ENCODE data around the gene ILKAP.

Gene ILKAP

GRCh38 chr2:238130696-238131628 is 72.5 kb downstream of the ILKAP start:
- H3K27me3 Mint-ChIP-seq (ENCODE audit: low read depth, poor library complexity) = peaks cover 3% of the 10 kb centered on the region
- no peaks in the 10 kb centered on the region for H3K36me3 Mint-ChIP-seq (ENCODE audit: low read depth)
- TF ChIP-seq CTCF (IDR thresholded peaks at IDR 0.05) = no peak
- DNase-seq = no peak
- no peaks in the 10 kb centered on the region for H3K9me3 Mint-ChIP-seq
- no peak overlapping the region for H3K27ac Mint-ChIP-seq
- no peak overlapping the region for H3K4me3 Mint-ChIP-seq
- peaks cover 21% of the 10 kb centered on the region for H3K4me1 Mint-ChIP-seq

GRCh38 chr2:238130111-238130695 is 73.3 kb downstream of the ILKAP start:
- Mint-ChIP-seq H3K36me3 (ENCODE audit: low read depth) (no peaks in the 10 kb centered on the region), H3K4me1 (peaks cover 18% of the 10 kb centered on the region), H3K9me3 (no peaks in the 10 kb centered on the region), H3K4me3 (no peak overlapping the region), H3K27me3 (ENCODE audit: low read depth, poor library complexity) (no peaks in the 10 kb centered on the region), H3K27ac (no peak overlapping the region)
- TF ChIP-seq CTCF (IDR thresholded peaks at IDR 0.05) = no peak
- no peak for DNase-seq

- Mint-ChIP-seq H3K4me3 (no peak overlapping the region), H3K4me1 (peaks cover 16% of the 10 kb centered on the region), H3K27me3 (ENCODE audit: low read depth, poor library complexity) (peaks cover 3% of the 10 kb centered on the region), H3K36me3 (ENCODE audit: low read depth) (no peaks in the 10 kb centered on the region), H3K9me3 (no peaks in the 10 kb centered on the region), H3K27ac (no peak overlapping the region)
- no peak for TF ChIP-seq CTCF (IDR thresholded peaks at IDR 0.05)
- no peak for DNase-seq
These were observed 74.1 kb downstream of the ILKAP start for GRCh38 chr2:238129166-238130010.

GRCh38 chr2:238128534-238129001 is 74.9 kb downstream of the ILKAP start:
- H3K36me3 Mint-ChIP-seq (ENCODE audit: low read depth) = no peaks in the 10 kb centered on the region
- no peaks in the 10 kb centered on the region for H3K9me3 Mint-ChIP-seq
- H3K27ac Mint-ChIP-seq = no peak overlapping the region
- no peak for DNase-seq
- TF ChIP-seq CTCF (IDR thresholded peaks at IDR 0.05) = no peak
- H3K4me1 Mint-ChIP-seq = peaks cover 10% of the 10 kb centered on the region
- H3K27me3 Mint-ChIP-seq (ENCODE audit: low read depth, poor library complexity) = peaks cover 3% of the 10 kb centered on the region
- no peak overlapping the region for H3K4me3 Mint-ChIP-seq

- H3K27ac Mint-ChIP-seq = no peak overlapping the region
- H3K9me3 Mint-ChIP-seq = no peaks in the 10 kb centered on the region
- no peaks in the 10 kb centered on the region for H3K36me3 Mint-ChIP-seq (ENCODE audit: low read depth)
- no peak for DNase-seq
- H3K4me1 Mint-ChIP-seq = peaks cover 5% of the 10 kb centered on the region
- peaks cover 3% of the 10 kb centered on the region for H3K27me3 Mint-ChIP-seq (ENCODE audit: low read depth, poor library complexity)
- H3K4me3 Mint-ChIP-seq = no peak overlapping the region
- TF ChIP-seq CTCF (IDR thresholded peaks at IDR 0.05) = no peak
These were observed 75.4 kb downstream of the ILKAP start for GRCh38 chr2:238128061-238128440.
